ENCODE results near the gene SEBOX.
A peak's percentile ranks its signal among the peaks of the same experiment; 100 is the strongest.

Gene SEBOX

DNA sequence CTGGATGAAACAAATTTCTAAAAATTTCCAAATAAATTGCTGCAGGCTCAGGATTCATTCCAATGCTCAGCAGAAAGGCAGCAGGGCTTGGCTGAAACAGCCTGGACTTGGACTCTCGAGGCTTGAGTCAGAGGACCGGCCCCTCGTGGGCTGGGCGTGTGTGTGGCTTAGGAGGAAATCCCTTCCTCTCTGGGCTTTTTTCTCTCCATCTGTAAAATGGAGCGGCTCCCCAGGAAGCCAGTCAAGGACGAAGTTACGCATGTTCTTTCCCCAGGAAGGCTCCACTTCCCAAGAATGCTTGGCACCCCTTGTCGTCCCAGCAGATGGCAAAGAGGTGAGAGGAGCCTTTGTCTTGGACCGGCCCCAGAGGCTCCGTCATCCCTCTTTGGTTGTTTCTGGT, 27.5 kb upstream of the SEBOX start:
- DNase-seq: no peak

DNA sequence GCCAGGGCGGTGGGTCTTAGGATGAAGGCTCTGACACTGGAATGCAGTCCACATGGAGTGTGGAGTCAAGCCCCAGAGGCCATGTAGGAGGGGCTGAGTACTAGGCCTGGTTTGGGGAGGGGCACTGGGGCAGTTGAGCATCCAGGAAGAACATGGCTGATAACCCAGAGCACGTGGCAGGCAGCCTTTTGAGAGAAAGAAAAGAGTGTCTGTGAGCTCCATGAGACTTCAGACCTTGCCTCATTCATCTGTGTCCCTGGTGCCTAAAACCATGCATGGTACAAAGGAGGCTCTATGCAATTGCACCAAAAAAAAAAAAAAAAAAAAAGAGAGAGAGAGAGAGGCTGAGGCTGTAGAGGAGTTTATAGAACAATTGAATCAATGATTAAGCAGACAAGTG, 26.4 kb upstream of the SEBOX start:
- no peak for DNase-seq

DNA sequence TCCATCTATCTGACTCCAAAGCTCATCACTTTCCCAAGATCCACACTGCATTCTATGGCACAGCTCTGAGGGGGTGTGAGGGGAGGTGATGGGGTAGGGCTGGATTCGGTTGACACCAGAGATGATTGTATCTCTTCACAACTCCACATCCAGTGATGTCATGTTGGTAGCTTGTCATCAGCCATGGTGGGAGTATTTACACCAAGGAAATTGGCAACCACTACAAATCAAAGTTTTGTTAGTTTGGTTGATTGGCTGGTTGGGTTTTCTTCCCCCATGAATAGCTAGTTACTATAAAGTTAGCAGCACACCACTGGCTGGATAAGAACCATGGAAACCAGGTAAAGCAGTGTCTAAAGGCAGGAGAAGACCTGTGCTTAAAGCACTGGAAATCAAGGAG, 26.0 kb upstream of the SEBOX start:
- no peak for DNase-seq

DNA sequence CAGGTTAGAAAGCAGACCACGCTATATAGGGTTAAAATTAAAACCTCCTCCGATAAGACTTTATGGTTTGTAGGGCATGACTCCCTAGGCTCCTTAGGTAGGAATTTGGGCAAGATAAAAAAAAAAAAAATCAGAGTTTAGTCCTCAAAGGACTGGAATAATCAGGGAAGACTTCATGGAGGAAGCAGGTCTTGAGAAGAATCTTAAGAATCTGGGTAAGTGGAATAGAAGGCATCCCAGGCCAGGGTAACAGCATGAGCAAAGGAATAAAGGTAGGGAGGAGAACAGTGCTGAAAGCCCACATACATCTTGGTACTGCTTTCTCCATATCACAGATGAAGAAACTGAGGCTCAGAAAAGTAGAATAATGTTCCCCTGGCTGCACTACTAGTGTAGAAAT, 25.6 kb upstream of the SEBOX start:
- DNase-seq: no peak

DNA sequence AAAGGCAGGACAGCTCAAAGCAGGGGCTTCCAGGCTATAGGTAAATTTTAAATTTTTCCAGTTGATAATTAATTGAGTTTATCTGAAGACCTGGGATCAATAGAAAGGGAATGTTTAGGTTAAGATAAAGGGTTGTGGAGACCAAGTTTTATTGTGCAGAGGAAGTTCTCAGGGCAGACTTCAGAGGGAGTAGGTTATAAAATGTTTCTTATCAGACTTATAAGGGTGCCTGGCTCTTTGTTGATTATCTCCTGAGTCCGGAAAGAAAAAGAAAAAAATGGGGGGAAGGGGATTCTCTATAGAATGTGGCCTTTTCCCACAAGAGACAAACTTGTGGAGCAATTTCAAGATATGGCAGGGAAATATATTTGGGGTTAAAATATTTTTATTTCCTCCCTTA, 25.1 kb upstream of the SEBOX start:
- DNase-seq: no peak

DNA sequence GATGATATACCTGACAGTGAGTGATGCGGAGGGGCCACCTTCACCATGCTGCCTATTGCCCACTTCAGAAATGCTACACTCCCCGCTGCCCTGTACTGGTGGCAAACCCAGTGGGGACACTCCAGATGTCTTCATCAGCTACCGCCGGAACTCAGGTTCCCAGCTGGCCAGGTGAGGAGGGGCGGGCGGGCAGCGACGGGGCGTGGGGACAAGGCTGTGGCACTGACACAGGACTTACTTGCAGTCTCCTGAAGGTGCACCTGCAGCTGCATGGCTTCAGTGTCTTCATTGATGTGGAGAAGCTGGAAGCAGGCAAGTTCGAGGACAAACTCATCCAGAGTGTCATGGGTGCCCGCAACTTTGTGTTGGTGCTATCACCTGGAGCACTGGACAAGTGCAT, 23.1 kb upstream of the SEBOX start:
- DNase-seq: no peak

DNA sequence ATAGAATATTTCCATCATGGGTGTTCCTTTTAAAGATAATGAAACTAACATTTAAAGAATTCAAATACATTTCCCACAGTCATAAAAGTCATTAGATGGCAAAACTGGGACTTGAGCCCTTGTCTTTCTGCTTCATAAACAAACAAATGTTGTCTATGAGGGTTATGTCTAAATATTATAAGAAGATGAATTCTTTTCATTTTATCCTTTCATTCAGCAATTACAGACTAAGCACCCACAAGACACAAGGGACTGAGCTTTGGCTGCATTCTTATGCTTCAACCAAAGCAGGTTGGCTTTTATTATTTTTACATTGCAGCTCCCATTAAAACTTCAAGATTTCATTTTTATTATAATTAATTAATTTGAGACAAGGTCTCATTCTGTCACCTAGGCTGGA, 21.4 kb upstream of the SEBOX start:
- no peak for DNase-seq

DNA sequence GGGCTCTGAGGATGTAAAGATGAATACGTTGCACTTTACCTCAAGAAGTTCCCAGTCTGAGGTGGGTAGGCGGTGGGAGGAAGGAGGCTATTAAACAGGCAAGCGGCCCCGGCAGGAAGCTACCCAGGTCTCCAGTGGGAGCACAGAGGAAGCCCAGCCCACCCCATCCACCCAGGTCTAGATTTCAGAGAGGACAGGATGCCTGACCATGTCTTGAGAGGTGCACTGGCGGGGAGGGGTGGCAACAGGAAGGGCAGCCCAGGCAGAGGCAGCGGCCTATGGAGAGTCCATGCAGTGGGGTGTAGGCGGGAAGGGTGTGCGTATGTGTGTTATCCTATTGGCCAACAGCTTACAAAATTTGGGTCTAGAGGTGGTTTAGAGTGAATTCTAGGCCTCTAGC, 20.4 kb upstream of the SEBOX start:
- peak; percentile 72 for DNase-seq

DNA sequence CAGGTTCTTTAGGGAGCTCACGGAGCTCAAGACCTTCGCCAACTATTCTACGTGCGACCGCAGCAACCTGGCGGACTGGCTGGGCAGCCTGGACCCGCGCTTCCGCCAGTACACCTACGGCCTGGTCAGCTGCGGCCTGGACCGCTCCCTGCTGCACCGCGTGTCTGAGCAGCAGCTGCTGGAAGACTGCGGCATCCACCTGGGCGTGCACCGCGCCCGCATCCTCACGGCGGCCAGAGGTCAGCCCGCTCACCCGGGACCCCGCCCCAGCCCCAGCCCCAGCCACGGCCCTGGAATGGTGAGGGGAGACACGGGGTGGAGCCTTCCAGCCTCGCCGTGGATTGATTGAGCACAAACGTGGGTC, 20.0 kb upstream of the SEBOX start:
- DNase-seq: peak; percentile 72

DNA sequence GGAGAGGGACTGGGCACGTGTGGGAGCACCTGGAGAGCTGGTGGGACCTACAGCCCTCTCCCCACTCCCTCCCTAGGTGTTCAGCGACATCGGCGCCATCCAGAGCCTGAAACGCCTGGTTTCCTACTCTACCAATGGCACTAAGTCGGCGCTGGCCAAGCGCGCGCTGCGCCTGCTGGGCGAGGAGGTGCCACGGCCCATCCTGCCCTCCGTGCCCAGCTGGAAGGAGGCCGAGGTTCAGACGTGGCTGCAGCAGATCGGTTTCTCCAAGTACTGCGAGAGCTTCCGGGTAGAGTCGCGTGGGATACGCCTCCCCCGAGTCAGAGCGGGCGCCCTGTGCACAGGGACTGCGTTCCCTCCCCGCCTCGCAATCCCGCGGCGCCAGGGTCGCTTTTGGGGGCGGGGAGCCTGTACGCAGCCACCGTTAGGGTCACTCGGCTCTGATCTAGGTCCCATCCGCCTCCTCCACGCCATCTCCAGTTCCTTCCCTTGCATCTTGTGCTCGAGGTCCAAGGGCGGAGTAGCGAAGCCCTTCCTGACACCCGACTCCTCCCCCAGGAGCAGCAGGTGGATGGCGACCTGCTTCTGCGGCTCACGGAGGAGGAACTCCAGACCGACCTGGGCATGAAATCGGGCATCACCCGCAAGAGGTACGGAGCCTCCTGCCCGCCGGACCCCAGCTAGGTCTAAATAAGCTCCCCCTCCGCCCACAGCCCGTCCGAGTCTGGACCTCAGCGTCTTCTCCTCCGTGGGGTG, 19.5 kb upstream of the SEBOX start:
- DNase-seq: peak; percentile 88

DNA sequence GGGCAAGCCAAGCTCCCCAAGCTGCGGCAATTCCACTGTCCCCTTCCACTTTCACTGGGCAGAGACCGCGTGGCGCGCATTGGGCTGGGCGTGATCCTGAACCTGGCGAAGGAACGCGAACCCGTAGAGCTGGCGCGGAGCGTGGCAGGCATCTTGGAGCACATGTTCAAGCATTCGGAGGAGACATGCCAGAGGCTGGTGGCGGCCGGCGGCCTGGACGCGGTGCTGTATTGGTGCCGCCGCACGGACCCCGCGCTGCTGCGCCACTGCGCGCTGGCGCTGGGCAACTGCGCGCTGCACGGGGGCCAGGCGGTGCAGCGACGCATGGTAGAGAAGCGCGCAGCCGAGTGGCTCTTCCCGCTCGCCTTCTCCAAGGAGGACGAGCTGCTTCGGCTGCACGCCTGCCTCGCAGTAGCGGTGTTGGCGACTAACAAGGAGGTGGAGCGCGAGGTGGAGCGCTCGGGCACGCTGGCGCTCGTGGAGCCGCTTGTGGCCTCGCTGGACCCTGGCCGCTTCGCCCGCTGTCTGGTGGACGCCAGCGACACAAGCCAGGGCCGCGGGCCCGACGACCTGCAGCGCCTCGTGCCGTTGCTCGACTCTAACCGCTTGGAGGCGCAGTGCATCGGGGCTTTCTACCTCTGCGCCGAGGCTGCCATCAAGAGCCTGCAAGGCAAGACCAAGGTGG, 16.3 kb upstream of the SEBOX start:
- DNase-seq: no peak

DNA sequence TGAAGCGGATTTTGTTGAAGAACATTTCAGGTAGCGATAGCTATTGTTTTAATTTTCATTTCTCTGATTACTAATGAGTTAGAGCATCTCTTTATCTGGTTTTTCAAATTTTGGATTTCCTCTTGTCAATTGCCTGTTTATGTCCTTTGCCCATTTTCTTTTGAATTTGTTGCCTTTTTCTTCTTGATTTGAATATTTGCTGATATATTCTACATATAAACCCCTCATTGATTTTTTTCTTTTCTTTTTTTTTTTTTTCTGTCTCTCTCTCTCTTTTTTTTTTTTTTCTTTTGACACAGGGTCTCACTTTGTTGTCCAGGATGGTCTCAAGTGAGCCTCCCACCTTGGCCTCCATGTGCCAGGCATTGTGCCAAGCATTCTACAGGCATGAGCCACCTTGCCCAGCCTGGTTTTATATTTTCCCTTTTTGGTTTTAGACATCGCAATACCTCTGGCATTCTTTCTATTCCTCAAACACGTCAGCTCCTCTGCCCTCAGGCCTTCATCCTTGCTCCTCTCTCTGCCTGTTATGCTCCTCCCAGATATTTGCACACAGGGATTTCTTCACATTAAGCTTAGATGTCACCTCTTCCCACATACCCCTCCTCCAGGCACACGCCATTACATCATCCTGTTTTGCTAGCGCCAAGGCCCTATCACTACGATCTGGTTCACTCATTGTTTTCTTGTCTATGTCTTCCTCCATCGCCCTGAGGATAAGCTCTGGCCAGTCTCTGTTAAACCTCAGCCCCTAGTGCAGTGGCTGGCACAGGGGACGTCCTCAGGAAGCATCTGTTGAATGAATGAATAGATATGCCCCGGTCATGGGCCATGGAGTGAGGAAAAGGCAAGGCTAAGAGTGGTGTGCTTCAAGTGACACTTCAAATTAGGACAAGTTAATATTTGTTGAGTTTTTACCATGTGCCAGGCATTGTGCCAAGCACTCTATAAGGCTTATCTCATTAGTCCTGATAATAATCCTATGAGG, 15.1 kb upstream of the SEBOX start:
- no peak for DNase-seq

DNA sequence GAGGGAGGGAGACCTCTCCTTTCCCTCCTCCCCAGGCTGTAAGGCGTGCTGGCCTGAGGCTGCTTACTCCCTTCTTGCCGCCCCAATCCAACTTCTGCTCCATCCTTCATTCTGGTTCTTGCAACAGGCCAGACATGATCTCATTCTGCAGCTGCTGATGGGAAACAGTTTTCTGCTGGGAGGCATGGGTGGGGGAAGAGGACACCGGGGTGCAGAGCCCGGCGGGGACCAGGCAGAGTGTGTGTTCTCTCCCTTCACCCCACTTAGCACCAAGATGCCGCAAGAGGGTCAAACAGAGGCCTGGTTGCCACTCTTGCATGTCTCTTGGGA, 7.9 kb upstream of the SEBOX start:
- DNase-seq: peak; percentile 10

DNA sequence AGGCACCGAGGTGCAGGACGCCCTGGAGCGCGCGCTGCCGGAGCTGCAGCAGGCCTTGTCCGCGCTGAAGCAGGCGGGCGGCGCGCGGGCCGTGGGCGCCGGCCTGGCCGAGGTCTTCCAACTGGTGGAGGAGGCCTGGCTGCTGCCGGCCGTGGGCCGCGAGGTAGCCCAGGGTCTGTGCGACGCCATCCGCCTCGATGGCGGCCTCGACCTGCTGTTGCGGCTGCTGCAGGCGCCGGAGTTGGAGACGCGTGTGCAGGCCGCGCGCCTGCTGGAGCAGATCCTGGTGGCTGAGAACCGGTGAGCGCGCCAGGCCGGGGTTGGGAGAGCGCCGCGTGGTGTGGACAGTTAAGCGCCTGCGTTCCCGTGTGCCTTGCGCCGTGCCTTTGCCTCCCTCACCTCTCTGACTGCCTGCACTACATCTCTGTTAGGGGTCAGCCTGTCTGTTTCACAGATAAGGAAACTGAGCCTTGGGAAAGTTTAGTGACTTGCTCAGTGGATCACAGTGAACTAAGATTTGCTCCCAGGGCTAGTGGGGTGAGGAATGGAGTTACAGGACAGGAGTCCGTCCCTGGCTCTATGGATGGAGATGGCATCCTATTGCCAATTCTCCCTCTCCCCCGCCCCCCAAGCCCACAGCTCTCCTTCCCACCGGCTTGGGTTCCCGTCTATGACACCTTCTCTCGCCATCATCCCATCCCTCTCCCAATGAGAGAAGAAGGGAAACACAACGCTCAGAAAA, 7.4 kb upstream of the SEBOX start:
- DNase-seq: peak; percentile 43

DNA sequence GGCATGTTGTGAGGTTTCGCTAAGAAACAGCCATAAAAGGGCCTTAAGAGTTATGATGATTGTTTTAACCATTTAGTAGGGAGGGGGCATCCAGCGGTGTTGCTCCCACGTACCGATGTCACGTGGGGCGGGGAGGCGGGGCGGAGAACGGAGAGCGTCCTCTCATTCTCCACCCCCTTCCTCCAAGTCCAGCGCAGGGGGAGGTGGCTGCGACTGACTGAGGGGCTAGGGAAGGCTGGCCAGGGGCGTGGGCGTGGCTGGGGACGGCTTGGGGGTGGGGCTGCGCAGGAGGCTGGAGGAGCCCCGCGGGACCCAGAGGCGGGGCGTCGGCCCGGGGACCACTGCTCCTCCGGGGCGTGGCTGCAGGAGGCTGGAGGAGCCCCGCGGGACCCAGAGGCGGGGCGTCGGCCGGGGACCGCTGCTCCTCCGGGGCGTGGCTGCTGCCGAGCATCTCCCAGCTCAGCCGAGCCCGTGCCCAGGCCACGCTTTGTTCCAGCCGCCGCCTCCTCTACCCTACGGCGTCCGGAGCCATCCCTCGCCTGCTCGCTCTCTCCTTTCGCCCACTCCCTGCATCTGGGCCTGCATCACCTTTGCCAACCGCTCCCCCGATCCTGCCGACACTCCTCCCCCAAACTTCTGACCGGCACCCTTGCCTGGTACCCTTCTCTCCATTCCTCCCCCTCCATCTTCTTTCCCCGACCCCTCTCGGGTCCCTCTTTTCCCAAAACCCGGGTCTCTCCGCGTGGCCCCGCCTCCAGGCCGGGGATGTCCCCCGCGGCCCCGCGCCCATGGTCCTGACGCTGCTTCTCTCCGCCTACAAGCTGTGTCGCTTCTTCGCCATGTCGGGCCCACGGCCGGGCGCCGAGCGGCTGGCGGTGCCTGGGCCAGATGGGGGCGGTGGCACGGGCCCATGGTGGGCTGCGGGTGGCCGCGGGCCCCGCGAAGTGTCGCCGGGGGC, 6.5 kb upstream of the SEBOX start, which contains the start of gene SARM1:
TSS of gene SARM1 (plus strand) at position 450 of the 958 bp plus-strand sequence. CDS start at position 789, 339 bp downstream.
- DNase-seq: peak; percentile 97

DNA sequence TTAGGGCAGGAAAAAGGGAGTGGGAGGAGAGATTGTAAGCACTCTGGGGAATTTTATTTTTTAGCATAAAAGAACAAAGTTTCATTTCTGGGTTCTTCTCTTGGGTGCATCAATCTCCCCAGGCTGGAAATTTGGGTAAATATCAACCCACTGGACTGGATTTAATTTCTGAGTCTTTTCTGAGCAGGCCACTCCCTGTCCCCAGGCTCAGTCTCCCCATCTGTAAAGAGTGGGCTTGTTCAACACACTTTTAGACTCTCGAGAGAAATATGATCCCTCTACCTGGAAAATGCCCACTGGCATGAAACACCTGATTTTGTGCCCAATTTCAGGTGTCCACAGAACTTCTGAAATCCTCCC, 5.7 kb upstream of the SEBOX start:
- no peak for DNase-seq

DNA sequence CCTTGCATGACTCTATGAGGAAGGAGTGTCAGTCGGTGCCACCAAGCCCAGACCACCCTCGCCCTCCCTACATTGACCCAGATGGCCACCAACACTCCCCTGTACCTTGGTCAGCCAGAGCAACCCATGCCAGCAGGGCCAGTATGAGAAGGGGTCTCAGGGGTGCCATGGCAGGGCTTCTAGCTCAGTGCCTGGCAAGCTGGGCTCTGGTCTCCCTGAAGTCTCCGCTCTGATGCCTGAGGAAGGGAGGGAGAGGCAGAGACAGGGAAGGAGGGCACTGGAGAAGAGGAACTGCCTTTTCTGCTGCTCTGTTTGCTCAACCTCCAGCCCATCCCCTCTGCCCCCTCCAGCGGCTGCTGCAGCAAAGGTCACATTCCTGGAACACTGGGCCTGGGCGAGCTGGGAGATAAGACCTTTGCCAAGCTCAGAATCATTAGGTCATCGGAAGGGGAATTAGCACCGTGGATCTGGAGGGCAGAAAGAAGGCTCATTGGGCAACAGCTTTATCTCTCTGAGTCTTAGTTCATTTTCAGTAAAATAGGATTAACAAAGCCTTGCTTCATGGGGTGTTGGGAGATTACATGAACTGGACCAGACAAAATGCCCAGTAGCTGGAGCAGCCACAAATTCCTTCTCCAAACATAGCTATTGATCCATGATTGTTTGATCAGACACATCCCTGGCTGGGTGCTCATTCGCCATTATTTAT, 5.2 kb upstream of the SEBOX start, which contains the start of gene VTN:
TSS of gene VTN (minus strand) at position 273 of the 709 bp plus-strand sequence. CDS start at position 169, 104 bp downstream.
- peak; percentile 78 for DNase-seq

DNA sequence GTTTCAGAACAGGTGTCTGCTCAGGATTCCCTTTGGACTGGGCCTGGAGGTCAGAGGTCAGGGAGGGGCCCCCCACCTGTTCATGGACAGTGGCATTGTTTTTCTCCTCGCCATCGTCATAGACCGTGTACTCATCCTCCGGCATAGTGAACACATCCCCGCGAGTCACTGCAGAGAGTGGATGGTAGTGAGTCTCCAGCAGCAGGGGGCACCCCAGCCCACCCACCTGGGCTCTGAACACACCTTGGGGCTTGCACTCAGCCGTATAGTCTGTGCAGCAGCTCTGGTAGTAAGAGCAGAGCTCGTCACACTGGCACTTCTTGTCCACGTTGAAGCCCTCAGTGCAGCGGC, 4.7 kb upstream of the SEBOX start:
- no peak for DNase-seq

DNA sequence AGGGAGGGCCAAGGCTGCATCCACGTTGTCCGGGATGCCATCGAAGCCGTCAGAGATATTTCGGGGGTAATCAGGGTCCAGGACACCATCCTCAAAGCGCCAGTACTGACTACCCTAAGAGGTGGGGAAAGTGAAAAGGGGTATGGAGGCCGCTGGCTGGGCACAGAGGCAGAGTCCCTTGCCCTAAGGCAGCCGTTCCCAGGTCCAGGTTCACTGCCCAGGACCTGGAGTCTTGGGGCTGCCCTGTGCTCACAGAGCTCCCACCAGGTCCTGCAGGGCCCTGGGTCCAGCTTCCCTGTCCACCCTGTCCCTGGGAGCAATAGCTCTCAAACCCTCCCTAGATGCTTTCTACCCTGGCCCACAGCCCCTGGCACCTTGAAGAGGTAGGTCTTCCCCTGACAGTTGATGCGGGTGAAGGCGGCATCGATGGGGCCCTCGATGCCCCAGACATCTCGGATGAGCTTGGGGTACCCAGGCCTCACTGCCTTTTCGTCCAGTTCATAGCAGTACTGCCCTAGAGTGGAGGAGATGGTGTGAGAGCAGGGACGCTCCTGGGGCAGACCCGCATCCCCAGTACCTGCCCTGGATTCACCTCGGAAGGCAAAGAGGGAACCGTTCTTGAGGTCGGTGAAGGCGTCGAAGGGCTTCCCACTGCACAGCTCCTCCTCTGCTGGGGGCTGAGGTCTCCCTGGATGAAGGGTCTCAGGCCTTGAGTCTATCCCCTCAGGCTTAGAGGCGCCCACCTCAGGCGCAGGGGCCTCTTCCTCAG, 4.1 kb upstream of the SEBOX start:
- DNase-seq: no peak

DNA sequence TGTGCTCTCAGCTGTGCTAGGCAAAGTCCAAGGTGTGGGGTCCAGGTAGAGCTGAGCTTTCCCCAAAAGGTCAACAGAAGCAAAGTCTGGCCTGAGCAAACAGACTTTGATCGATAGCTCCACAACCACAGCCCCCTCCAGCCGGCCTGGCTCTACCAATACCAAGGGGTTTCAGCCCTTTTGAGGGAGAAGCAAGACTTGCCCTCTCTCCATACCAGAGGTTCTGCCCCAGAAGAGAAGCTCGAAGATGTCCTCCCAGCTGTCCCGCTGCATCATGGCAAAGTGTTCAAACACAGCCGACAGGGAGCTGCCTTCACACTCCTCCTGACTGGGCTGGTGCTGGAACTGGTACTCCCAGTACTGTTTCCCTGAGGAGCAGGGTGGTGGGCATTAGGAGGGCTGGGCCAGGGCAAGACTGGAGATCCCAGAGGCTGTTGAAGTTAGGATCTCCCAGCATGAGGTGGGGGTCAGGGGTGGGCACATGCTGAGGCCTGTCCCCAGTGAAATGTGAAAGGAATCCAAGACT, 3.4 kb upstream of the SEBOX start:
- DNase-seq: no peak

All from NCI-H146 (cell line).